DMS 273 treated with DMSO at 0.1 percent for 48 hours (cell line): ENCODE measurements around the gene ULK4.
A peak's percentile ranks its signal among the peaks of the same experiment; 100 is the strongest.
"Not testable (repeated sequence)": the region's sequence is repeated elsewhere in the genome, so short reads cannot be mapped to it uniquely, and the experiment has no call there.

ENCODE experiments used
- DNase-seq: peaks from one replicate; lab custom pipeline; 2025; lab: John Stamatoyannopoulos, UW

Gene ULK4

DNA sequence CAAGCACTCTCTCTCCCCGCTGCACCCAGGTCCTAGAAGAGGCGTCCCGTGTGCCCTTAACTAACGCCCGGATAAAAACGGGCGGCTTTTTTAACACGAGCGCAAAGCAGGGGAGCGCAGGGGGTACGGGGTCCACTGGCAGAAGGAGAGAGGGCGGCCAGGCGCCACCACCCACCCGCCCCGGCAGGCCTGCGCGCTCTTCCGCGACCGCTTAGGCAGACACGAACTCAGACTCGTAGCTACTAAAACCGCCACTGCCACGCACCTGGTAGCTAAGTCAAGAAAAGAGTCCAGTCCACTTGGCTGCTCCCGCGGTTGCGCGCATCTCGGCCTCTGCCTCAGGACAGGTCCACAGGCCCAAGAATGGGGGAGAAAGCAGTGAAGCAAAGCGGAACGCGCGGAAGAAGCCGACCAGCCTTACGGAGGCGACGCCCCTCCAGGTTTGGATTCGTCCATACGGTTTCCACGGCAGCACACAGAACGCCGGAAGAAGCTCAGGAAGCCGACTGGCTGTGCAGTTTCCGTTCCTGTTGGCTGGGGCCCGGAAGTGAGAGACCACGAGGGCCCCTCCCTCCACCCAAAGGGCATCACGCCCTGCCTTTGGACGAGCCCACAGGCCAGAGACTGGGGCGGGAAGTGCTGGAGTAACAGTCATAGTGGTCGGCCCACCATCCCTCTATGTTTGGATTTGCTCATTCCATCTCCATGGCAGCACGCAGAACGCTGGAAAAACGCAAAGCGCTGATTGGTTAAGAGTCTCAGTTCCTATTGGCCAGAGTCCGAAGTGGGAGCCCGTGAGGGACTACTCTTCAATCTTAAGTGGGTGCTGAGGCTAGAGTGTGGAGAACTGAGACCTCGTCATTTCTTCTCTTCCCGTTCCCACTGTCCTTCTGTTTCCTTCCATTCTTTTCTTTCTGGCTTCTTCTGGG lies at the start of gene ULK4:
Gene ULK4 (minus strand): TSS at position 353 of the 929 bp plus-strand sequence. CDS start 7,344 bp downstream, outside the sequence.
- DNase-seq, result peak; percentile 96

DNA sequence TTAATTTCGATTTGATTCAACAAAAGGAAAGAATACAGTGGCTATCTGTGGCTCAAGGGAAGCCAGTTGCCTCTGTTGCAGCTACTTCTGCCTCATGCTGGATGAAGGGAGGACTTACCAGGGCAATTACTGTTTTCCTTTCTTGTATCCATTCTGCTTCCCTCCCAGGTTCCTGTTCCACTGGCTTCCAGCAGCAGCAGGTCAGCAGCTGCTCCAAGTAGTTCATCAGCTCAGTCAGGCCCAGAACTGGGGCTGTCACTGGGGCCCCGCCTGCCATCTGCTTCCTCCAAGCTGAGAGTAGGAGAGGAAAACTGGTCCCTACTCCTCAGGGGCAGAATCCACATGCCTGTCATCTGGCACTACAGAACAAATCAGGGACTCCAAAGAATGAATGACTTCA lies 48.6 kb upstream of the ULK4 start:
- peak; percentile 73 for DNase-seq

DNA sequence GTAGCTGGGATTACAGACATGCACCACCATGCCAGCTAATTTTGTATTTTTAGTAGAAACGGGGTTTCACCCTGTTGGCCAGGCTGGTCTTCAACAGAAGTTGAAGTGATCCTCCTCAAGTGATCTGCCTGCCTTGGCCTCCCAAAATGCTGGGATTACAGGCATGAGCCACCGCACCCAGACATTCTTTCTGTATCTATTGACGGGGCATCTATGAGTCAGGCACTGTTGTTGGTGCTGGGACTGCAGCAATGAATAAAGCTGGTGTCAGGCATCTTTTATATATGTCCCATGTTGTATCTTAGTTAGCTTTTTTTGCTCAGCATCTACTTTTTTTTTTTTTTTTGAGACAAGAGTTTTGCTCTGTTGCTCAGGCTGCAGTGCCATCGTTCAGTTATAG lies 47.6 kb upstream of the ULK4 start:
- DNase-seq, result no peak

DNA sequence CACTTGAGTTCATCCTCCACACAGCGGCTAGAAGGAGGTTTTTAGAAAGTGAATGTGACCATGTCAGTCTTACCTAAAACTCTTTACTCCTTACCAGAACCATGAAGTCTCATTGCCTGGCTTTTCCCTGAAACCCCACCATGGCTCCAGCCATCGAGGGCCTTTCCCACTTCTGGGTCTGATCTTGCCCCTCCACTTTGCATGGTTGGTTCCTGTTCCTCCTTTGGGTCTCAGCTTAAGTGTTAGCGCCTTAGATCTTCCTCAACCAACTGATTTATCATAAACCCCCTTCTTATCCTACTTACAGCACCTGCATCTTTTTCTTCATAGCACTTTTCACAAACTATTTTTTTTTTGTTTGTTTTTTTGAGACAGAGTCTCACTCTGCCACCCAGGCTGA lies 45.9 kb upstream of the ULK4 start:
- no peak for DNase-seq

DNA sequence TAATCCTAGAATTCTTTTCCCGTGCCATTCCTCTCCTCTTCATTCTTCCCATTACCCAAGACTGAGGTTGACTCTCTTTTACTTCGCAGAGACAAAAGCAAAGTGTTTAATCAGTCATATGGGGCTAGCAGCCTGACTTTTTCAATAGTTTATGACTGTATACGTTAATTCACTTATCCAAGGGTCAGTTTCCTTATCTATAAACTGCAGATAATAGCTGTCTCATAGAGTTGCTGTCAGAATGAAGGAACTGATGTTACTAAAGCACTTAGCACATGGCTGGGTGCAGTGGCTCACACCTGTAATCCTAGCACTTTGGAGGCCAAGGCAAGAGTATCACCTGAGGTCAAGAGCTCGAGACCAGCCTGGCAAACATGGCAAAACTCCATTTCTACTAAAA lies 43.5 kb upstream of the ULK4 start:
- no peak for DNase-seq

DNA sequence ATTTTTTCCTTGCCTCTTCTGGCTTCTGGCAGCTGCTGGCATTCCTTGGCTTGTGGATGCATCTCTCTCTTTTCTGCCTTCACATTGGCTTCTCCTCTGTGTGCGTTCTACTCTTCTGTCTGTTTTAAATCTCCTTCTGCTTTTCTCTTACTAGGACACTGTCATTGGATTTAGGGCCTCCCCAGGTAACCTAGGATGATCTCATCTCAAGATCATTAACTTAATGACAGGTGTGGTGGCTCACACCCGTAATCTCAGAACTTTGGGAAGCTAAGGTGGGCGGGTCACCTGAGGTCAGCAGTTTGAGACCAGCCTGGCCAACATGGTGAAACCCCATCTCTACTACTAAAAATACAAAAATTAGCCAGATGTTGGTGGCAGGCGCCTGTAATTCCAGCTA lies 40.9 kb upstream of the ULK4 start:
- no peak for DNase-seq

DNA sequence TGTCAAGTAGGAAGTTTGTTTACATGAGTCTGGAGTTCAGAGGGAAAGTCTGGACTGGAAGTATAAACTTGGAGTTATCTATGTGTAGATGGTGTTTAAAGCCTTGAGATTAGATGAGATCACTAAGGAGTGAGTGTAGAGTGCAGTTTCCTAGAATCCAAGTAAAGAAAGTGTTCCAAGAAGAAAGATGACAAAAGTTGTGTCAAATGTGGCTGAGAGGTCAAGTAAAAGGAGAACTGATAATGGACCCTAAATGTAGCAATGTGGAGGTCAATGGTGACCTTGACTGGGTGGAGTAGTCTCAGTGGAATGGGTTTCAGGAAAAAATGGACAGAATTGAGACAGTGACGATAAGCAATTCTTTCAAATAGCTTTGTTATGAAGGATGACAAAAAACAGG lies 39.9 kb upstream of the ULK4 start:
- no peak for DNase-seq

DNA sequence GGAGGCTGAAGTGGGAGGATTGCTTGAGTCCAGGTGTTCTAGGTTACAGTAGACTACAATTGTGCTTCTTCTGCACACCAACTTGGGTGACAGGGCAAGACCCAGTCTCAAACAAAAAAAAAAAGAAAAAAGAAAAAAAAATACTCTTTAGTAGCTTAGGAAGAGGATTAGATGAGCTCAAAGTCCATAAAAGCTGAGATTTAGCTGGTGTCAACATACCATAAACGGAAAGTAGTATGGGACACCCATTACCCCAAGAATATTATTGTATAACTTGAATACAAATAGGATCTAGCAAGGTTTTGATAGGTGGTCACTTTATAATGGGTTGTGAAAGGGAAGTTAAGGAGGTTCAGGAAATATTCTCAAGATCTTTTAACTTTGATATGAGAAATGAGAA lies 38.0 kb upstream of the ULK4 start:
- no peak for DNase-seq

DNA sequence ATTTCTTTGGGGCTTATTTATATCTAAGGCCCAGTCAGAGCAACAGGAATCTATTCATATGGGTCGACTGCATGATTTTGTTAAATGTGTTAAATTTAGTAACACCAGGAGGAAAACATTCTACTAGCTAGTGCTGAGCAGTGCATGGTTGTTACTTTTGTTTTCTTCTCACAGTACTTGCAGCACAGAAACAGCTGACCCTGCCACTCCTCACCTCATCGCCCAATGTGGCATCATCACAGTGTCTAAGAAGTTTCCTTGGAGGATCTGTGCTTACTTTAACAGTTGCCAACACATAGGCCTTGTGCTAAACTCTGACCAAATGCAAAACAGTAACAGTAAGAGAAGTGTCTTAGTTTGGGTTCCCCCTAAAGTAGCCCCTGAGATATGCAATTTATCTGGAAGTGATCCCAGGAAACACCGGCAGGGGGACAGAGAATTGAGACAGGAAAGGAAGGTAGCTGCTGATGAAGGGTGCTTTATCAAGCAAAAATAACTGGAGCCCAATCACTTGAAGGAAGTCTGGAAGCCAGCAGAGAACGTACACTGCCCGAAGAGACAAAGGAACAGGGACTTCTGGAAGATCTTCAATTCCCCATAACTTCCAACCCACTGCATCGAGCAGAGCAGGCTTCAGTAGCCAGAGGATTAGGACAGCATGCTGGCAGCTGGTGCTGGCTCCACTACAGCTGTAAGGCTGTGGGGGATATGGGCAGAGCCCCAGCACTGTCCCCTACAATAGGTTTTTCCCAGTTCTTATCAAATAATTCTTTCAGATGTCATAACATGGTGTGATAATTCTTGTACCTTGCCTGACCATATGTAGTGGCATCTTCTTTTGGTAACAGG lies 36.0 kb upstream of the ULK4 start:
- DNase-seq, result no peak

DNA sequence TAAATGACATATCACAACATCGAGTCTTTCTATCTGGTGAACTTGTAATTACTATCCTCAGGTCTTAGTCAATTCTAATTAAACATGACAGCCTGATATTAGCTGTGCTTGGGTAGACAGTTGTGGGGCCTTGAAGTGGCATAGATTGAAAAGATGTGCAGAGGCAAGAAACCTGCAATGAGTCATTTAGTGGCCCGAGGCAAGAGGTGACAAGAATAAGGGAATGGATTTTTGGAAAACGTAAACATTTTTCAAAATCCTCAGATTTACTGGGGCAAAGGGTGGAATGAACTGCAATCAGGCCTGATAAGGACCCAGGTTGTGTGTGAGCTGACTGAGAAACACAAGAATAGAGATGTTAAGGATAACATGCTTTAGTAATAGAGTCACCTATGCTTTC lies 29.5 kb upstream of the ULK4 start:
- DNase-seq, result no peak

DNA sequence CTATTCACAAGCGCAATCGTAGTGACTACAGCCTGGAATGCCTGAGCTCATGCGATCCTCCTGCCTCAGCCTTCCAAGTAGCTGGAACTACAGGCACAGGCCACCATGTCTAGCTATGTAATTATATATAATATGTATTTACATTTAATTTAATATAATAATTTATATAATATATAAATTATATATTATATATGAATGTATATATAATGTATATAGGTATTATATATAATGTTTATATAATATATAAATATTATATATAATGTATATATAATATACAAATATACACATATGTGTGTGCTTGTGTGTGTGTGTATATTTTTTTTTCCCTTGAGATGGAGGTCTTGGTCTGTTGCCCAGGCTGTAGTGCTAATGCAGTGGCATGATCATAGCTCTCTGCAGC lies 27.6 kb upstream of the ULK4 start:
- no peak for DNase-seq

DNA sequence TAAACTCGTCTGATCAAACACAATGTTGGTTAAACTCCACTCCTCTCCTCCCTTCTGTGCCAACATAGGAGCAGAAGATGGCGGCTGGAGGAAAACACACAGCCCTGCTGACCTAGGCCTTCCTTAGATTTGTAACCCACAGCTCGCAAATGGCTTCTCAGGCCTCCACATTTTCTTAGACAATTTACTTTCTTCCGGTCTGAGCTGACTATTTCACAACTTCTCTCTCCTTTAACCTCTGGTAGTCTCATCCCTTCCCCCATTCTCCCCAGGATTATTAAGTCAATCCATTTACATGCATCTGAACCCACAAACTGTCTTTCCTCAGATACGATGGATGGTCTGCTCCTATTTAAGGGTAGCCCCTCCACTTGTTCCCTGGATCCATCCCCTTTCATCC lies 25.7 kb upstream of the ULK4 start:
- no peak for DNase-seq

DNA sequence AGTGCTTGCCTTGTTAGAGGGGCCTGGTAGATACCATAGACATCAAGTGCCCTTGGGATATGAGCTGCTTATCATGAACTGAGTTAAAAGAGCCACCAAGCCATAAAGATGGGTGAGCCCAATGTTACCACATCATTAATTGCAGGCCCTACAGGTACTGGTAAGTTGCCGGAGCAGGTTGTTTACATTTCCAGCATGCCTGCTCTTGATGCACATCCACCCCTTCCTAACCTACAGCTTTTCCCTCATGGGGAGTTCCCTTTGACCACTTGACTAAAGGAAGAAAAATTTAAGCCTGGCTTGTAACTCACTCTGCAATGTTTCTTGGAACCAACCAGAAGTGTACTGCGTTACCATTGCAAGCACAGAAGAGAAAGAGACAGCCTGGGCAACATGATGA lies 24.7 kb upstream of the ULK4 start:
- no peak for DNase-seq

DNA sequence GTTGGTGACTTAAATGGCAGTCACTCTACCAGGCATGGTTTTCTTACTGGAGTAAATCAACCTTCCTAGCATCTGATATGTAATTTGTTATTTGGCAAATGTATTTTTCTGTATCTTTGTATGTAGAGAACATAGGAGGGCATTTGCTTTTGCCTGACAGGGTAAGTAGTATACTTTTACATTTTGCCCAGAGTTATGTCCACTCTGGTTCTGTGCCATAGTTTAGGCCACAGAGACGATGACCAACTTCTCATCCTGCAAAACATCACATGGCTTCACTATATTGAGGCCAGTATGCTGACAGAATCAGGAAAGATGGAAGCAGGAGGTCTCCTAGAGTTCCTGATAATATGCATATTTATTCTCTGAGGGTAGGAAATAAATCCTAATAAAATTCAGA lies 23.1 kb upstream of the ULK4 start:
- DNase-seq, result no peak

DNA sequence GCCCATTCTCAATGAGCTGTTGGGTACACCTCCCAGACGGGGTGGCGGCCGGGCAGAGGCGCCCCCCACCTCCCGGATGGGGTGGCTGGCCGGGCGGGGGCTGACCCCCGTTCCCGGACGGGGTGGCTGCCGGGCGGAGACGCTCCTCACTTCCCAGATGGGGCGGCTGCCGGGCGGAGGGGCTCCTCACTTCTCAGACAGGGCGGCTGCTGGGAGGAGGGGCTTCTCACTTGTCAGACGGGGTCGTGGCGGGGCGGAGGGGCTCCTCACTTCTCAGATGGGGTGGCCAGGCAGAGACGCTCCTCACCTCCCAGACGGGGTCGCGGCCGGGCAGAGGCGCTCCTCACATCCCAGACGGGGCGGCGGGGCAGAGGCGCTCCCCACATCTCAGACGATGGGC lies 21.2 kb upstream of the ULK4 start:
- not testable (repeated sequence) for DNase-seq

DNA sequence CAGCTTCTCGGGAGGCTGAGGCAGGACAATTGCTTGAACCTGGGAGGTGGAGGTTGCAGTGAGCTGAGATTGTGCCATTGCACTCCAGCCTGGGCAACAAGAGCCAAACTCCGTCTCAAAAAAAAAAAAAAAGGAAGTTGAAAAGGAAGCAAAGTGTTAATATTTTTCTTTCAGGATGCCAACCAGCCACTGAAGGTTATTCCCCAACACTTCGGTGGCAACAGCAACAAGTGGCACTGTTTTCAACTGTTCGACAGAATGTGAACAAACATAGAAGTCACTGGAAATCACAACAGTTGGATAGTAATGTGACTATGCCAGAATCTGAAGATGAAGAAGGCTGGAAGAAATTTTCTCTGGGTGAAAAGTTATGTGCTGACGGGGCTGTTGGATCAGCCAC lies 15.5 kb upstream of the ULK4 start:
- DNase-seq, result not testable (repeated sequence)

DNA sequence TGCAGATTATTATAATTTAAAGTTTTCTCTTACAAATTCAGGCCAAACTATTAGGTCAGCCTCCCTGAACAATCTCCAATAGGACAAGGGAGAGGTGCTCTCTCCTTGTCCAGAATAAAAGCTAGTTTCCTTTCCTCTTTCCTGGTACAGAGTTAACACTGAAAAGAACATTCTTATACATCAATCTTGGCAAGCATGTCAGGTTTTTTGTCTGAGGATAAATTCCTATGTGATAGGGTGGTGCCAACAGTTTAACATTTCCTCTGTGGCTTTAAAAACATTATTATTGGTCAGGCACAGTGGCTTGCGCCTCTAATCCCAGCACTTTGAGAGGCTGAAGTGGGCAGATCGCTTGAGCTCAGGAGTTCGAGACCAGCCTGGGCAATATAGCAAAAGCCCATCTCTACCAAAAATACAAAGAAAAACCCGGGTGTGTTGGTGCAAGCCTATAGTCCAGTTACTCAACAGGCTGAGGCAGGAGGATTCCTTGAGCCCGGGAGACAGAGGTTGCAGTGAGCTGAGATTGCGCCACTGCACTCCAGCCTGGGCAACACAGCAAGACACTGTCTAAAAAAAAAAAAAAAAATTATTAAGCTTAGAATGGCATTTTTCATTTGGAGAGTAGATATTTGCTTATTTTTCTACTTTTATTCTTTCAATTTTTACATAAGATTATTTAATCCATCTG lies 13.7 kb upstream of the ULK4 start:
- no peak for DNase-seq

DNA sequence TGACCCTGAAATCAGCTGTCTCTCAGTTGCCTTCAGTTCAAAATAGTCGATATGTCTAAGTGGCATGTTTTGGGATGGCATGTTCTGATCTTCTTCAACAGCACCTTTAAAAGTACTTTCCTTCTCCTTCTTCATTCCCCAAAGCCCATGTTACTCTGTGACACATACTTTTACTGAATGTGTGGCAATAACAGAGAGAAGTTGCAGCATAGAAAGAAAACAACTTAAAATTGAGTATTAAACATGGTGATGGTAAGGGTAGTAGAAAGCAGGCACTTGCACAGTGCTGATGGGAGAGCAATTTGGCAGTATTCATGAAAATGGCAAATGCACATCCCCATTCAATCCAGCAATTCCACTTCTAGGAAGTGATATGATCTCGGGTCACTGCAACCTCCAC lies 12.3 kb upstream of the ULK4 start:
- no peak for DNase-seq

DNA sequence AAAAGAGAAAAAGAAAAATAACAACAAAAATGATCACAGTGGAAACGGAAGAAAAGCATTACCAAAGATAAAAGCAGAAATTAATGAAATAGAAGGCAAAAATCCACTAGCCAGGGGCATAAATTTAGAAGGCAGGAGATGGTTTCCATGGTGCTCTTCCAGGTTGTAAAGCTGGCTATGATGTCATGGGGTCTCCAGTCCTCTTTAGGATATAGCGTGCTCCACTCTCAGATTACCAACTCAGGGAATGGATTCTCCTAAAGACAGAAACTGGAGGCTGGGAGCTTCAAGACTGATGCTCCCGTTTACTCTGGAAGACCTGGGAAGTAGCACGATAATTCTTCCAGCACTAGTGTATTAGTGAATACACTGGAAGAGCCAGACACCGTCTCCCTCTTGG lies 10.9 kb upstream of the ULK4 start:
- no peak for DNase-seq

DNA sequence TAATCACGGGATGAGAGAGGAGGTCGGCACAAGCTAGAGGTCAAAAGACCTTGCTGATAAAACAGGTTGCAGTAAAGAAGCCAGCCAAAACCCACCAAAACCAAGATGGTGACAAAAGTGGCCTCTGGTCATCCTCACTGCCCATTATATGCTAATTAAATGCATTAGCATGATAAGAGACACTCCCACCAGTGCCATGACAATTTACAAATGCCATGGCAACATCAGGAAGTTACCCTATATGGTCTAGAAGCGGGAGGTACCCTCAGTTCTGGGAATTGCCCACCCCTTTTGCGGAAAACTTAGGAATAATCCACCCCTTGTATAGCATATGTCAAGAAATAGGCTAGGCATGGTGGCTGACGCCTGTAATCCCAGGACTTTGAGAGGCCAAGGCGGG lies 4.3 kb upstream of the ULK4 start:
- no peak for DNase-seq

DNA sequence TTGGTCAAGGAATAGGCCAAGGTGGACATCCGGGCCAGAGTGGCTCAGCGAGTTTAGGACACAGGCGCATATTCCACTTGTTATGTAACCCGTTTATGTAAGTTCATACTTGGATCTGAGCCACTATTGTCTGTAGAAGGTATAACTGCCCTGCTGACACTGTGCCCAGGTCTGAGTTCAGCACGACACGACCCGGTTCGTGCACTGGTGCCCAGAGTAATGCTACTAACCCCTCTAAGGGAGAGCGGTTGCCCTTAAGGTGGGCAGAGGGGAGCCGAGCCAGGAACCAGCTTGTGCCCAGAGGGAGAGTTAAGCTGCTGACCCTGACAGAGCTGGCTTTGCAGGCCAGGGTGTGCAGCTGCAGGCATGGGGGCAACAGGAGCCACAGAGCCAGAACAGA lies 1.9 kb upstream of the ULK4 start:
- no peak for DNase-seq
